Epithelial cell of esophagus (primary cell): Measurements from ENCODE around the gene ALOXE3.
"Not testable (repeated sequence)": the region's sequence is repeated elsewhere in the genome, so short reads cannot be mapped to it uniquely, and the experiment has no call there.

Experiments used
- DNase-seq: peaks from one replicate; pipeline ENCODE4 v3.0.0; 2010; ENCODE audit warnings: low read depth
- H3K4me3 ChIP-seq: 2 replicates; pipeline ENCODE4 v1.5.1; 2011; ENCODE audit warnings: mild to moderate bottlenecking, low read length, control low read depth
- TF ChIP-seq, protein P1 (sequence below): IDR thresholded peaks from 2 replicates; pipeline ENCODE4 v1.5.1; 2011; ENCODE audit warnings: low read depth, mild to moderate bottlenecking, low read length, control low read depth, inconsistent platforms; ENCODE audit not compliant: insufficient read depth; ENCODE audit errors: missing control alignments

ALOXE3 gene

DNA sequence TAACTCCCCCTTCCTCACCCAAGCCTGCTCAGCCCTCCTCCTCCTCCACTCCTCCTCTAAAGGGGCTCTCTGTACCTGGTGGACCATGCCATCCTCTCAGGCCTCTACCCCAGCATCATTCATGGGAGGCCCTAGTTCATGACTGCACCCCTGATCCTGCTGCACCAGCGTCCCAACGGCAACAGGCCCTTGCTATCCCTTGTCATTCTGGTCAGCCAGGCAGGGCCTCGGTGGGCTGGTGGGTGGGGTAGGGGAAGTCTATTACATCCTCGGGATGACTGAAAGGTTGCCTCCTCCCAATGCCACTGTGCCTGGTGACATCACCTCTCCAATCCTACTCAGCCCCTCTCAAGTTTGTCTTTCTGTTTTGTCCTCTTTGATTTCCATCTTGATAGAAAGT, 50.5 kb downstream of the ALOXE3 start:
- no peak for DNase-seq
- TF ChIP-seq, protein P1, sequence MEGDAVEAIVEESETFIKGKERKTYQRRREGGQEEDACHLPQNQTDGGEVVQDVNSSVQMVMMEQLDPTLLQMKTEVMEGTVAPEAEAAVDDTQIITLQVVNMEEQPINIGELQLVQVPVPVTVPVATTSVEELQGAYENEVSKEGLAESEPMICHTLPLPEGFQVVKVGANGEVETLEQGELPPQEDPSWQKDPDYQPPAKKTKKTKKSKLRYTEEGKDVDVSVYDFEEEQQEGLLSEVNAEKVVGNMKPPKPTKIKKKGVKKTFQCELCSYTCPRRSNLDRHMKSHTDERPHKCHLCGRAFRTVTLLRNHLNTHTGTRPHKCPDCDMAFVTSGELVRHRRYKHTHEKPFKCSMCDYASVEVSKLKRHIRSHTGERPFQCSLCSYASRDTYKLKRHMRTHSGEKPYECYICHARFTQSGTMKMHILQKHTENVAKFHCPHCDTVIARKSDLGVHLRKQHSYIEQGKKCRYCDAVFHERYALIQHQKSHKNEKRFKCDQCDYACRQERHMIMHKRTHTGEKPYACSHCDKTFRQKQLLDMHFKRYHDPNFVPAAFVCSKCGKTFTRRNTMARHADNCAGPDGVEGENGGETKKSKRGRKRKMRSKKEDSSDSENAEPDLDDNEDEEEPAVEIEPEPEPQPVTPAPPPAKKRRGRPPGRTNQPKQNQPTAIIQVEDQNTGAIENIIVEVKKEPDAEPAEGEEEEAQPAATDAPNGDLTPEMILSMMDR: no peak
- no peak overlapping the region for H3K4me3 ChIP-seq

DNA sequence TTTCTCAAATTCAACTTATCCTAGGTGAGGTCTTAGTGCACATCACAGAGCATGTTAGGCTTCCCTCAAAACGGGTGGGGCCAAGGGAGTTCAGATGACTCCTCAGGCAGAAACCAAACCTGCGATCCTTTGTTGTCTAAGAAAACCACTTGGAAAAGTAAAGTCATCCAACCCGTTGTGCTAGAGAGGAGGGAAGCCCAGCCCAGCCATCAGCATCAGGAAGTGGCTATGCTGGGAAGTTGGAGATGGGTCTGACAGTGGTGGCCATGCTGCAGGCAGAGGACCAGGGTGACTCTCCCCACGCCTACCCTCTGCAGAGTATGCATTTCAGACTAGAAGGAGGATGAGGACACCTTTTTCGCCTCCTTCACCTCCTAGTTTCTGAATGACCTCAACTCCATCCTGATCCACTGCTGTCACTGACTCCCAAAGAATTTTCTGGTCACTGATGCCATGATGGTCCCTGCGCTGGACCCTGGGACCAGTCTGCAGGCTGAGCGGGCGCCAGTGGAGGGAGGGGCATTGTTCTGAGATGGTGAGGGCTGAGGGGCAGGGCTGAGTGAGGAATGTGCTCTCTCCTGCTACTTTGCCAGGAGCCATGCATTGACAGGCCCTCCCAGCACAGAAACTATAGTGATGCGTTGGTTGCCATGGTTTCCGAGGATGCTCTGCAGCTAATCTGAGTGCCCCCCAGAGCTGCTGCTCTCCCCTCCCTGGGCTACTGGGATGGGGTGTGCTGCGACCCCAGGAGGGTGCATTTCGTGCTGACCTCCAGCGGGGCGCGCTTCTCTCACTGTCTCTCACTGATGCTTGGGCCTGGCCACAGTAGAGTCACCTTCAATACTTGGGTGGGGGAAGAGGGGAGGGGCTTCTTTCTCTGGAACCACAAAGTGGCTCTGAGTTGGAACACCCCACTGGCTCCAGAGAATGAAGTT, 51.2 kb downstream of the ALOXE3 start:
- peak; percentile 81 for DNase-seq
- TF ChIP-seq, protein P1: no peak
- H3K4me3 ChIP-seq: no peak overlapping the region

DNA sequence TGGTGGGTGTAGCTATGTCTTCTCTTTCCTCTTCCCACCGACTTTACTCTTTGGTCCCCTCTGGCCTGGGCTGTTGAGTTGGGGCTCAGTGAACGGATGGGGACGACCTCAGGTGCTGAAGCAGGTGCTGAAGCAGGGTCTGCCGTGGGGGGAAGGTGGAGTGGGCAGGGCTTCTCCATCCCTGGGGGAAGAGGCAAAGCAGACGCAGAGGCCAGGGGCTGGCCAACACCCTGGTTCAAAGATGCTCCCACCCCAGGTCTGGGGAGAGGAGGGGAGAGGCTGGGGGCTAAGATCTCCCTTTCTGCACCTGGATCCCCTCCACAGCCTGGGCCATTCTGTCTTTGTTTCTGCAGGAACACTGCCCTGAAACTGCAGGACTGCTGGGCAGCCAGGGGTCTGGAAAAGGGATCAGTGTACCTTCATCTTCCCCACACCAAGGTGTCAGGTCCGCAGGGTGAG, 53.7 kb downstream of the ALOXE3 start:
- DNase-seq: no peak
- TF ChIP-seq, protein P1: no peak
- H3K4me3 ChIP-seq: no peak overlapping the region

DNA sequence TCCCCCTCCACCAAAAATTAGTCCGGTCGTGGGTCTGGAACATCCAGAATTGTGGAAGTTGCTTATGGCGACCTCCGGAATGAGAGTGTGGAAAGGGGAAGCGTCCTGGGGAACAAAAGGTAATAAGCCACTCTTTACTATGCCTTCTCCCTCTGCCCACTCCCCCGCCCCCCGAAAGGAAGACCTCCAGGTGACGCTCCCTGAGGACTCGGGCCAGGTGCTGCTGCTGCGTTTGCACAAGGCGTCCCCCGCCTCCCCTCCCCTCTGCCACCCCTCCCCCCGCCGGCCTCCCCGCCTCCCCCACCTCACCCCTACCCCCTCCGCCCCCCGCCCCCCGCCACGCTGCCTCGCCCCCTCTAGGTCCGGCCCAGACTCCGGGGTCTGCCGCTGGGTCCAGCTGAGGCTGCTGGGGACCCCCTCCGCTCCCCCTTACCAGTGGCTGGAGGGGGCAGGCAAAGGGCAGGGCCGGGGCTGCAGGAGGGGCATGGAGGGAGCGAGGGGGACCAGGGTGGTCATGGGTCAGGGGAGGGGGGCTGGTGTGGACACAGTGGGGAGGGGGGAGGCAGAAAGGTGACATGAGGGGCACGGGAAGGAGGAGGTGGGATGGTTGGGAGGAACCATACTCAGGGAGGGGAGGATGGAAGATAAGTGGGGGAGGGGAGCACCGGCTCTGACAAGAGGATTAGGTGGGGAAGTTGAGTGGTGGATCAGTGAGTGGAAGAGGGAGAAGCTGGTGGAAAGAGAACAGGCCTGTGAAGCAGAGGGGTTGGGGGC, 54.4 kb downstream of the ALOXE3 start:
- H3K4me3 ChIP-seq: no peak overlapping the region
- DNase-seq: no peak
- TF ChIP-seq, protein P1: no peak

DNA sequence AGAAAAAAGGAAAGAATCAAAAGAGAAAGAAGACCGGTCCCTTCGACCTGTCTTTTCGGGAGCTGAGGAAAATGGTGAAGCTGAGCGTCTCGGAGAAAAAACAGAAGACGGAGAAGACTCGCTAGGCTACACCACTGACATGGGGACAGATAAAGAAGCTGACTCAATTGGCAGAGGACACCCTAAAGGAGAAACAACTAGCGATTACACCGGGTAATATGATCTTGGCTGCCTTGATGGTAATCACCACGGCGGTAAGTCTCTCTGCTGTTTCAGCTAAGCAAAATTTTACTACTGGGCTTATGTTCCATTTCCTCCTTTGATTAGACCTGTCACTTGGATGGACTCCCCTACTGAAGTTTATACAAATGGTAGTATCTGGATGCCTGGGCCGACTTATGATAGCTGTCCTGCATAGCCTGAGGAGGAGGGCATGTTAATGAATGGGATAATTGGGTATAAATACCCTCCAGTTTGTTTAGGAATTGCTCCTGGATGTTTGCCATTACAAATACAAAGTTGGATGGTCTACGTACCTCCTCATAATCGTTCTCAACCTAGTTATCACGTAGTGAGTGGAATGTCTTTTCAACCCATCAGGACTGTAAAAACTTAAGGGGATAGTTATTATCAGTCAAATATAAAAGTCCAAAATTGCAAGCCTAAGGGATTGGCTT, 55.4 kb downstream of the ALOXE3 start:
- TF ChIP-seq, protein P1: no peak
- no peak for DNase-seq
- peak overlapping the region; percentile 18 for H3K4me3 ChIP-seq

DNA sequence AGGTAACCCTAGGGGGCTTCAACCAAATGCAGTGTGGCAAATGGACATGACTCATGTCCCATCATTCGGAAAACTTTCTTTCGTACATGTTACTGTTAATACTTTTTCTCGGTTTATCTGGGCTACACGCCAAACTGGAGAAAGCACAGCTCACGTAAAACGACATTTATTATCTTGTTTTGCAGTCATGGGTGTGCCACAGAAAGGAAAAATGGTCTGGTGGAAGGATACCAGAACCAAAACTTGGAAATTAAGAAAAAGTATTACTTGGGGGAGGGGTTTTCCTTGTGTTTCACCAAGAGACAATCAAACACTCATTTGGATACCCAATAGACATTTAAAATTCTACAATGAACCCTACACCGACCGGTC, 55.9 kb downstream of the ALOXE3 start:
- DNase-seq: no peak
- TF ChIP-seq, protein P1: no peak
- peak overlapping the region; percentile 18 for H3K4me3 ChIP-seq

DNA sequence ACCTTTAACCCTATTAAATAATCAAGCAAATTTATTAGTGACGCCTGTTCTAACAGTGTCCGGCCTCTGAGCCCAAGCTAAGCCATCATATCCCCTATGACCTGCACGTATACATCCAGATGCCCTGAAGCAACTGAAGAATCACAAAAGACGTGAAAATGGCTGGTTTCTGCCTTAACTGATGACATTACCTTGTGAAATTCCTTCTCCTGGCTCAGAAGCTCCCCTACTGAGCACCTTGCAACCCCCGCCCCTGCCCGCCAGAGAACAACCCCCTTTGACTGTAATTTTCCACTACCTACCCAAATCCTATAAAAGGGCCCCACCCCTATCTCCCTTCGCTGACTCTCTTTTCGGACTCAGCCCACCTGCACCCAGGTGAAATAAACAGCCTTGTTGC, 56.5 kb downstream of the ALOXE3 start:
- H3K4me3 ChIP-seq, DNase-seq: not testable (repeated sequence)
